GM06990 (cell line): ENCODE measurements around the gene PLXNA4.

Experiments
- DNase-seq: peaks from one replicate; pipeline ENCODE4 v3.0.0-alpha.2; 2011; ENCODE audit not compliant: insufficient read length; ENCODE audit errors: extremely low read depth
- H3K27me3 ChIP-seq: replicated peaks from 2 replicates; pipeline ENCODE4 v1.6.0; 2011; ENCODE audit warnings: low read length; ENCODE audit not compliant: control insufficient read depth, insufficient read depth
- H3K36me3 ChIP-seq: 2 replicates; pipeline ENCODE4 v1.5.1; 2011; ENCODE audit warnings: low read length; ENCODE audit not compliant: control insufficient read depth, insufficient read depth
- H3K4me3 ChIP-seq: replicated peaks from 2 replicates; pipeline ENCODE4 v1.5.1; 2011; ENCODE audit warnings: low read depth, mild to moderate bottlenecking, control low read depth, low read length
- CTCF ChIP-seq: IDR thresholded peaks from 2 replicates; pipeline ENCODE4 v1.5.1; 2011; ENCODE audit warnings: low read length, control low read depth, mild to moderate bottlenecking, inconsistent platforms; ENCODE audit not compliant: insufficient read depth, poor library complexity, severe bottlenecking

The PLXNA4 gene

GRCh38 chr7:132417103-132417906, 159.0 kb downstream of the PLXNA4 start:
- TF ChIP-seq CTCF, result no peak
- DNase-seq, result no peak
- H3K36me3 ChIP-seq, result no peaks in the 10 kb centered on the region
- no peak overlapping the region for H3K4me3 ChIP-seq
- H3K27me3 ChIP-seq, result no peaks in the 10 kb centered on the region

DNA sequence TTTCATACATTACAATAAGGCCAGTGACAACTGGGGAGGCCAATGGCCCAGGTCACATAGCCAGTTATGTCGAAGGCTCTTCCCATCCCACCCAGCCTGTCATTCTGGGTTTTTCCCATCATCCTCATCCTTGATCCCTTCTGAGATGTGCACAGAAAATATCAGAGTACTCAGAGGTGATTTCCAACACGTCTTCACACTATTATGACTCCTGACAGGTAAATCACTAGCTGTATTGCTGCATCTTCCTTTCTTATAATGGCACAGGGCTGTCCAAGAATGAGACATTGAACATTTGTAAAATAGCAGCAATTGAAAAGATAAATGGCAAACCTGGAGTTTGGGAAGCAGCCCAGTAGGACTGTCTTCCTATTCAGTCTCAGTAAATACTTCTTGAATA, 159.9 kb downstream of the PLXNA4 start:
- no peaks in the 10 kb centered on the region for H3K27me3 ChIP-seq
- H3K4me3 ChIP-seq, result no peak overlapping the region
- no peak for TF ChIP-seq CTCF
- H3K36me3 ChIP-seq, result no peaks in the 10 kb centered on the region
- DNase-seq, result no peak

DNA sequence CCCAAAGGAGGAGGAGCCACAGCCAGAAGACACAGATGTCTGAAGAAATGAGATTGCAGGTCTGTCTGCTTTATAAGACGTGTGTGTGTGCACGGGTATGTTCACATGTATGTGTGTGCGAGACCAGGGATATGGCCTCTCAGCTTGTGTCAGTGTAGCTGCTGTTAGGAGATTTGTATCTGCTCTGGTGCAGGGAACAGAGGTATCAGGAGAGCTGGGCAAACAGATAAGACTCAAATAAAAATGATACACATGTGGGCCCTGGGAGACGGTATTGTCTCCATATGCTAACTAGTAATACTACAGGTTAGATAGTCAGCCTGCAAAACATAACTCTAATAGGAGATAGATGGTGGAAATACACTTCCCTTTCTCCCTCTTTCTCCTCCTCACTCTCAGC, 161.0 kb downstream of the PLXNA4 start:
- Histone ChIP-seq H3K36me3 (no peaks in the 10 kb centered on the region), H3K27me3 (no peaks in the 10 kb centered on the region; the same call in 1 of the 2 replicates), H3K4me3 (no peak overlapping the region)
- no peak for TF ChIP-seq CTCF
- no peak for DNase-seq

DNA sequence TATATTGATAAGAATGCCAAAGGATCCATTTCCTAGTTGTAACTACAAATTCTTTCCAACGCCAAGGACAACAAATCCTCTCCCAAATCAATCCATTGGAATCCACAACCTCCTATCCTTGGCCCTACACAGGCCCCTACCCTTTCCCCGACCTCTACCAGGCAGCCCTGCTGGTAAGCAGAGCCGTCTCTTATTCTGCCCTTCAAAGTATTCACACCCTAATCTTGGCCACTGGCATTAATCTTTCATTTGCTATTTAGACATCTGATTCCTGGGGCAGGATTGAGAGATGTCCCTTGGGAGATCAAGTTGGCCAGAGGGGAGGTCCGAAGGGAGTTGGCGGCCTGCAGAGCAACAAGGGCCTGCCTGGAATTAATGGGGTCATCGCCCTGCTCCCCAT, 161.4 kb downstream of the PLXNA4 start:
- Histone ChIP-seq H3K4me3 (no peak overlapping the region), H3K36me3 (no peaks in the 10 kb centered on the region), H3K27me3 (no peaks in the 10 kb centered on the region; the same call in 1 of the 2 replicates)
- no peak for TF ChIP-seq CTCF
- no peak for DNase-seq

- no peak for TF ChIP-seq CTCF
- no peaks in the 10 kb centered on the region; the same call in 1 of the 2 replicates for H3K27me3 ChIP-seq
- DNase-seq, result no peak
- no peaks in the 10 kb centered on the region for H3K36me3 ChIP-seq
- no peak overlapping the region for H3K4me3 ChIP-seq
Measured at GRCh38 chr7:132412435-132412834, 163.8 kb downstream of the PLXNA4 start.
